Spinal cord (tissue), 10 donors: Measurements from ENCODE around the gene DHFR2. TPM values are rescaled to one million over a fixed set of nuclear protein-coding genes. Genes with fewer than 3 reads are reported as not detected.
"Not testable (repeated sequence)": the region's sequence is repeated elsewhere in the genome, so short reads cannot be mapped to it uniquely, and the experiment has no call there.

ENCODE experiments used
- DNase-seq, 6 donors: peaks; one replicate each; pipeline versions ENCODE4 v3.0.0 to v3.0.0-alpha.2; 2013 to 2015; ENCODE audit warnings: low spot score in 6 of 6, low read depth in 4 of 6
- H3K27ac ChIP-seq: one replicate; pipeline ENCODE4 v1.5.1; 2013; ENCODE audit warnings: low read depth, low read length, control low read depth
- H3K27me3 ChIP-seq: one replicate; pipeline ENCODE4 v1.6.1; 2013; ENCODE audit warnings: low read length; ENCODE audit not compliant: control insufficient read depth, insufficient read depth
- H3K36me3 ChIP-seq: one replicate; pipeline ENCODE4 v1.6.1; 2013; ENCODE audit warnings: low read length; ENCODE audit not compliant: control insufficient read depth, insufficient read depth
- H3K4me1 ChIP-seq: one replicate; pipeline ENCODE4 v1.6.1; 2013; ENCODE audit warnings: low read length; ENCODE audit not compliant: control insufficient read depth, insufficient read depth
- H3K4me3 ChIP-seq: one replicate; pipeline ENCODE4 v1.5.1; 2013; ENCODE audit warnings: low read depth, low read length, control low read depth
- H3K9me3 ChIP-seq: one replicate; pipeline ENCODE4 v1.6.1; 2013; ENCODE audit warnings: low read length; ENCODE audit not compliant: control insufficient read depth, insufficient read depth
- WGBS: methylation state at CpG from one replicate; pipeline ENCODE4 v1.1.5; 2013; ENCODE audit warnings: missing lambda C conversion rate; ENCODE audit not compliant: insufficient coverage; 5-methylcytosine and 5-hydroxymethylcytosine counted together
- polyA plus RNA-seq, 2 donors: library from polyadenylated mRNA; unstranded; fragments of 120-200 nt; gene quantifications; one replicate each; pipeline ENCODE4 v1.2.1, GENCODE V29; 2013; ENCODE audit not compliant: insufficient read length in 2 of 2
- total RNA-seq, 2 donors: library from RNA; depleted of rRNA in 1 of 2; stranded (reverse); fragments of 120-200 nt in 1 of 2; fragments of >200 nt in 1 of 2; gene quantifications; one replicate each; pipeline versions ENCODE4 v1.2.3 to v1.2.4, GENCODE V29; 2013 to 2014
- donor health status: healthy.

The DHFR2 gene
- total and polyA plus RNA-seq, 4 donors = 9.4 to 15.0 (median 11.1) TPM

DNA sequence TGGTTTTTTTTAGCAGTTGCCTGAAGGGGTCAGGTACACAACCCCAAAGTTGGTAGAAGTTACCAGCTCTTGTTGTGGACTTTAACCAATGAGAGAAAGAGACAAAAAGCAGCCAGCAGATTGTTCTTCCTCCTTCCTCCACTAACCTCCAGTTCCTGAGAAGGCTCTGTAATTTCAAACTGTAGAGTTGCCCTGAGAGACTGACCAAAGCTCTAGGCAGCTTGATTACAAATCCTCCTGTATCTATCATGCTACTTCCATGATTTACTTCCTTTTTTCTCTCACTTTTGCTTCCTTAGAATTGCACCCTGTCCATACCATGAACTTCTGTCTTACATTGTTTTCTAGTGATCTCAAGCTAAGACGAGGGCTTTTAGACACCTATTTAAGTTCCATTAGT lies 29.4 kb upstream of the DHFR2 start:
- DNase-seq = no peak
- no peak overlapping the region for H3K27ac ChIP-seq
- H3K9me3 ChIP-seq = no peaks in the 10 kb centered on the region
- H3K4me1 ChIP-seq = no peaks in the 10 kb centered on the region
- WGBS = no CpG with 5 or more reads among the region's 1 CpG
- no peak overlapping the region for H3K4me3 ChIP-seq
- H3K36me3 ChIP-seq = peaks cover 3% of the 10 kb centered on the region
- no peaks in the 10 kb centered on the region for H3K27me3 ChIP-seq

DNA sequence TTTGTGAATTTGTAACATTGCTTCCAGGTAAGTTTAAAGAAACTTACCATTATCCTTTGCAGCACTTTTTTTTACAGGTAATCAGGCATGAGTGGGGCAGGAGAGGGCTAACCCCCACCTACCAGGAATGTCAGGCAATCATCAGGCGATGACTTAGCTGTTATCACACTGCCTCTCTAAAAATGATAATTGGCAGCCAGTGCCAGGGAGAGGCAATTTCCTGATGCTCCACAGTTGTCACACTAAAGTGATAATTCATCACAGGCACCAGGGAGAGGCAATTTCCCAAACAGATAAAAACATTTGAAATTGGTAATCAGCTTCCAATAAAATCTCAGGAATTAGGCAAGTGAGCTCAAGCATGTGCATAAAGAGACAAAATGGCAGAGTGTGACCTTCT lies 26.4 kb upstream of the DHFR2 start:
- no peaks in the 10 kb centered on the region for H3K9me3 ChIP-seq
- H3K4me3 ChIP-seq = no peak overlapping the region
- no peaks in the 10 kb centered on the region for H3K27me3 ChIP-seq
- H3K36me3 ChIP-seq = peaks cover 9% of the 10 kb centered on the region
- H3K27ac ChIP-seq = no peak overlapping the region
- no peaks in the 10 kb centered on the region for H3K4me1 ChIP-seq
- 88% methylated on average over 1 of the region's 1 CpG for WGBS
- no peak for DNase-seq

DNA sequence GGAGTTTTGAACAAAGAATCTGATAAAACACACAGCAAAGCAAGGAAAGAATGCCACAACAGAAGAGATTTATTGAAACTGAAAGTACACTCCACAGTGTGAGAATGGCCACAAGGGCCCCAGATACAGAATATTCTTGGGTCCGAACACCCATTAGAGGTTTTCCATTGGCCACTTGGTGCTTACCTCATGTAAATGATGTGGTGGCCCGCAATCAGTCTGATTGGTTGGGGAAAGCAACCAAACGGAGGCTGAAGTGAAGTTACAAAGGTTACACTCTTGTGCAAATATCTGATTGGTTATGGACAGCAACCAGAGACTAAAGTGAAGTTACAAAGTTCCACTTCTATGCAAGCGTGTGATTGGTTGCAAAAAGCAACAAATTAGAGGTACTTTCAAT lies 20.5 kb upstream of the DHFR2 start:
- no peaks in the 10 kb centered on the region for H3K9me3 ChIP-seq
- H3K4me1 ChIP-seq = no peaks in the 10 kb centered on the region
- peaks cover 9% of the 10 kb centered on the region for H3K36me3 ChIP-seq
- 88% methylated on average over 3 of the region's 4 CpGs for WGBS
- H3K4me3 ChIP-seq = no peak overlapping the region
- no peaks in the 10 kb centered on the region for H3K27me3 ChIP-seq
- DNase-seq = no peak
- no peak overlapping the region for H3K27ac ChIP-seq

DNA sequence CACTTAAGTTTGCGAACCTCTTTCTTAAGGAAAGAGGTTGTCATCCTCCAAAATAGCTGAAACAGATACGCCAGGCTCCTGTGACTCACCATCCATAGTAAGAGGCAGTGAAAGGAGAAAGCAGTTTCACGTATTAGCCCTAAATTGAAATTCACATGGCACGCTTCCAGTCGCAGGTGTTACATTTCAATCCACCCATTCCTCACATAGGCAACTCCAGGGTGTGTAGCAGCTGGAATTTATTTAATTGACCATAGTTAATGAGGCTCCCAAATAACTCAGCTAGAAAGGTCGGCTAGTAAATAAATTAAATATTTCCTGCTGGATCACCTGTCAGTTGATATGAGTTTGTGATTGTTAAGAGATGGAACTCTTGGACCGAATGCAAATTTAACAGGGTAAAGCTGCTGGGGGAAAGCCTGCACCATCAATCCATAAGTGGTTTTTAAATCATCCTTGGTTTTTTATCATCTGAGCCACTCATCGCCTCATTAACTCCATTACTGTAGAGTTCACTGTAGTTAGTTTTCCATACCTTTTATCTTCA lies 19.7 kb upstream of the DHFR2 start:
- Histone ChIP-seq H3K27me3 (no peaks in the 10 kb centered on the region), H3K9me3 (no peaks in the 10 kb centered on the region), H3K36me3 (peaks cover 9% of the 10 kb centered on the region), H3K4me1 (no peaks in the 10 kb centered on the region), H3K27ac (no peak overlapping the region), H3K4me3 (no peak overlapping the region)
- 80% methylated on average over 2 of the region's 8 CpGs for WGBS
- peak in 1 of 6 donors; percentile 50 for DNase-seq

DNA sequence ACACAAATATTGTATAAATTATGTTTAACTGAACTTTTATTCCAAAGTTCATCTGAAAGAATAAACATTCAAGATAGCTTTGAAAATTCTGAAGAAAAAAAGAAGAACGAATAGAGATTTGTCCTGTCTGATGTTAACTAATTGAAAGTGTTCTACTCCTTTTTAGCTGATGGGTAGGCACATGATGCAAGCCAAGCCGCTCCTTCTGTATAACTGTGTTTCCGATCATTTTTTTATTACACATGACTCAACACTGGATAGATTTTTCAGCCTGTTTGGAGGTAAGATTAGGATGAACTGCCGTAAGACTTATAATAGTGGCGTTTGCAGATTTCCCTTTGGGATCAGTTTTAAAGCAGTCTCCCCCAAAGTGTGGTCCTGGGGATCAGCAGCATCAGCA lies 19.2 kb upstream of the DHFR2 start:
- no peak overlapping the region for H3K27ac ChIP-seq
- DNase-seq = no peak
- H3K9me3 ChIP-seq = no peaks in the 10 kb centered on the region
- H3K27me3 ChIP-seq = no peaks in the 10 kb centered on the region
- no peaks in the 10 kb centered on the region for H3K4me1 ChIP-seq
- H3K36me3 ChIP-seq = peaks cover 9% of the 10 kb centered on the region
- H3K4me3 ChIP-seq = no peak overlapping the region
- WGBS = 100% methylated on average over 3 of the region's 5 CpGs

DNA sequence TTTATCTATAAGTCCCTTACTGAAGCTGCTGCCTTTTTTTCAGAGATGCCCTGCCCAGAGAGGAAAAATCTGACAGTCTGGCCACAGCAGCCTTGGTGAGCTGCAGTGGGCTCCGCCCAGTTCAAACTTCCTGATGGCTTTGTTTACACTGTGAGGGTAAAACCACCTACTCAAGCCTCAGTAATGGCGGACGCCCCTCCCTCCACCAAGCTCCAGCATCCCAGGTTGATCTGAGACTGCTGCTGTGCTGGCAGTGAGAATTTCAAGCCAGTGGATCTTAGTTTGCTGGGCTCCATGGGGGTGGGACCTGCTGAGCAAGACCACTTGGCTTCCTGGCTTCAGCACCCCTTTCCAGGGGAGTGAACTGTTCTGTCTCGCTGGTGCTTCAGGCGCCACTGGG lies 17.8 kb upstream of the DHFR2 start:
- 93% methylated on average over 5 of the region's 5 CpGs for WGBS
- H3K36me3 ChIP-seq, H3K27me3 ChIP-seq, H3K4me1 ChIP-seq, DNase-seq, H3K27ac ChIP-seq, H3K4me3 ChIP-seq, H3K9me3 ChIP-seq: not testable (repeated sequence)

DNA sequence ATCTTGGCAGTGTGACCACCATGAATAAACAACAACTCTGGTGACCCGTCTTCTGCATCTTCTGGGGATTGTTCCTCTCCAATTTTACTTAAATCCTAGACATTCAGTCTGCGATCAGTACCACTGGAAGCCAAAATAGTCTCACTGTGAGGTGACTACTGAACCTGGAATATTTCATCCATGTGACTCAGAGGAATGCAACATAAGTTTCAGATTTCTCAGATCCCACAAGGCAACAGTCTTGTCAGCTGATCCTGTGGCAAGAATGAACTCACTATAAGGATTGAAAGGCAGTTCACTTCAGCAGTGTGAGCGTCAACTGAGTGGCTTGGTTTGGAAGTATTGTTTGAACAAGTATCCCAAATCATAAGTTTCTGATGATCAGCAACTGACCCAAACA lies 13.3 kb upstream of the DHFR2 start:
- no peak for DNase-seq
- no peak overlapping the region for H3K27ac ChIP-seq
- no peaks in the 10 kb centered on the region for H3K27me3 ChIP-seq
- no peaks in the 10 kb centered on the region for H3K4me1 ChIP-seq
- no peaks in the 10 kb centered on the region for H3K9me3 ChIP-seq
- 100% methylated on average over 3 of the region's 3 CpGs for WGBS
- peaks cover 4% of the 10 kb centered on the region for H3K36me3 ChIP-seq
- no peak overlapping the region for H3K4me3 ChIP-seq

DNA sequence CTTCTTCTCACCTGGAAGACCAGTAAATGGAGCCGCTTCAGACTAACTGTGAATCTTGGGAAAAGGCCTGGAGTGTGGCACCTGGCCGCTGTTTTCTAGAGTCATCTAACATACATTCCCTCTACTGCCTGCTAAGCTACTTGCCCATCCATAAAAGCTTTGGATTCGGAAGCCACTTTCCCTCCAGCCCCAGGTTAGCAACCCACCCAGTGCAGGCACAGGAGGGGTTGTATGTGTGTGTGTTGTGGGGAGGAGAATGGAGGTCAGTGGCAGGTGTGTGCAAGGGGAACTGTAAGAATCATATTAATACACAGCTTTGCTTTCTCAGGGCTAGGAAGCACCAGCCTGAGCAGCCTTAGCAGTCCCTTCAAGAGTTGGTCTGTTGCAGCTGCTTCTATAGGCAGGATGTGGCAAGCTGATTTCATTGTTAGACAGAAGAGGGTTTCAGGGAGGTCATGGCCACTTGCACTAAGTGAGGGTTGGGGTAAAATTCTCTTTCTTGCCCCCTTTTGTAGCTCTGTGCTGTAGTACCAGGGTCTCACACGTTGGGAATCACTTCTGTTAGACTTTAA lies 9.1 kb upstream of the DHFR2 start:
- peaks cover 4% of the 10 kb centered on the region for H3K36me3 ChIP-seq
- H3K4me3 ChIP-seq = no peak overlapping the region
- DNase-seq = no peak
- no peak overlapping the region for H3K27ac ChIP-seq
- H3K9me3 ChIP-seq = no peaks in the 10 kb centered on the region
- no CpG with 5 or more reads among the region's 4 CpGs for WGBS
- no peaks in the 10 kb centered on the region for H3K4me1 ChIP-seq
- no peaks in the 10 kb centered on the region for H3K27me3 ChIP-seq

DNA sequence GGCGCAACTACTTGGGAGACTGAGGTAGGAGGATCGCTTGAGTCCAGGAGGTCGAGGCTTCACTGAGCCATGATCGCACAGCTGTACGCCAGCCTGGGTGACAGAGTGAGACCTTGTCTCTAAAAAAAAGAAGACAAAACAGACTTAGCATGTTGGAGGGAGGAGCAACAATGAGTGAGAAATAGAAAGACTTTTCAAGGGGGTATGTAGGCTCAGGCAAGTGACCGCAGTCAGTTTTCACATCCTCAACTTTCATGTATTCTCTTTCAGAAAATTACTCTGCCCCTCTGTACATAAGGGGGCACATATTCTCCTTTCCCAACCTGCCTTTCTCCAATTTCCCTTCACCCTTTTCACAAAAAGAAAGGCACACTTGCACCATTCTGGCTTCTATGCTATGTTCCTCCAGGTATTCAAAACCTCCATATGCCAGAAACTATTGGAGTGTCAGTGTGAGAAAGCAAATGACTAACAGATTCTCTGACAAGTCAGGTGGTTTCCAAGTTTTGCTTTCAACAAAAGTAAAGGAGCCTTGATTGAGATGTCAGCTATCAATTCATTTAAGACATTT lies 7.7 kb upstream of the DHFR2 start:
- H3K9me3 ChIP-seq = no peaks in the 10 kb centered on the region
- 95% methylated on average over 6 of the region's 6 CpGs for WGBS
- H3K4me1 ChIP-seq = no peaks in the 10 kb centered on the region
- H3K27me3 ChIP-seq = no peaks in the 10 kb centered on the region
- H3K27ac ChIP-seq = no peak overlapping the region
- DNase-seq = no peak
- peaks cover 4% of the 10 kb centered on the region for H3K36me3 ChIP-seq
- H3K4me3 ChIP-seq = no peak overlapping the region

DNA sequence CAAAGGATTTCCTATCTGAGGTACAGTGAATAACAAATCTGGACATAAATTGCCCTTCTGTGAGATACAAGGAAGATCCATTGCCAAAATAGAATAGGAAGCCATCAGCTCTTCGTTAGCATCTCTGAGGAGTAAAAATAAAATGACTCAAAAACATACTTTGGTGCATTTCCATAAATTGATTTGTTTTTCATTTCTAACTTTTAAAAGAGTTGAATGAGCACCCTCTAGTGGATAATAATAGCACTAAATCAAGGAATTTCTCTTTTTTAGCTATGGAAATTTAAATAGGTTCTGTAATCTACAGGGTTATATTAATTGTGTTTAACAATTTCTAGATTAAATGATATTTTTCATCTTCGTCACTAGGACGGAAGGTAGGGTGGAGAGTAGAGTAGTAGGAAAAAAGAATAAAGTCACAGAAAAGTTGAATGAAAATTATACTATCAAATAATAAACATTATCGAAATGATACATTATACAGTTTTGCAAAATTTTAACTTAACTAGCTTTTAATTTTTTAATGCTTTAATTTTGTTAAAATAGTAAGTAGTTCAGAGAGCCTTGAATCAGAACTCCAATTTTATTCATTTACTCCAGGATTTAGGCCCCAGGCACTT lies 6.6 kb upstream of the DHFR2 start:
- no peak overlapping the region for H3K4me3 ChIP-seq
- no CpG with 5 or more reads among the region's 4 CpGs for WGBS
- no peaks in the 10 kb centered on the region for H3K9me3 ChIP-seq
- no peaks in the 10 kb centered on the region for H3K4me1 ChIP-seq
- DNase-seq = peak in 2 of 6 donors; percentile 15 to 40
- H3K27me3 ChIP-seq = no peaks in the 10 kb centered on the region
- H3K27ac ChIP-seq = no peak overlapping the region
- peaks cover 4% of the 10 kb centered on the region for H3K36me3 ChIP-seq
